B cell (primary cell): Measurements from ENCODE around the gene SNX32. TPM values are rescaled to one million over a fixed set of nuclear protein-coding genes. Genes with fewer than 3 reads are reported as not detected.

ENCODE experiments used
- ATAC-seq: fragments of 200-7000 bp; cut with Tn5 transposase; one replicate; pipeline ENCODE4 v1.10.0; 2021; ENCODE audit warnings: low read depth, mild to moderate bottlenecking, moderate number of reproducible peaks, moderate library complexity
- CTCF ChIA-PET: fragments of 350-600 bp; sonication (Branson Sonifier 250); formaldehyde crosslinking; loops from one replicate; lab custom pipeline; 2021; ENCODE audit warnings: antibody characterized with exemption, inconsistent platforms; lab: Charles Lee
- POLR2A ChIA-PET: fragments of 350-600 bp; sonication (Branson Sonifier 250); formaldehyde crosslinking; loops from one replicate; lab custom pipeline; 2021; ENCODE audit warnings: antibody characterized with exemption; lab: Charles Lee
- DNase-seq: peaks from one replicate; pipeline ENCODE4 v3.0.0; 2013
- H2AFZ ChIP-seq: 2 replicates; pipeline ENCODE4 v1.6.1; 2012; ENCODE audit warnings: mild to moderate bottlenecking, low read depth, low read length; ENCODE audit not compliant: insufficient read depth, poor library complexity, severe bottlenecking
- H3K27ac ChIP-seq, 2 donors: 1 replicate in 1 of 2; 2 replicates in 1 of 2; pipeline ENCODE4 v1.5.1; 2012 to 2013; ENCODE audit warnings: low read length in 2 of 2, mild to moderate bottlenecking in 2 of 2, moderate library complexity in 1 of 2
- H3K27me3 ChIP-seq, 4 experiments: fragments of 200-600 bp in 1 of 4; sonication (generic) in 1 of 4; replicated peaks in 1 of 4; 1 replicate in 2 of 4; 2 replicates in 2 of 4; pipeline versions ENCODE4 v1.6.1 to v1.7.0; 2013 to 2016; ENCODE audit warnings: low read length in 3 of 4, mild to moderate bottlenecking in 2 of 4, mixed read lengths in 1 of 4, moderate library complexity in 1 of 4; ENCODE audit not compliant: insufficient read depth in 4 of 4, control insufficient read depth in 3 of 4; ENCODE audit errors: control extremely low read depth in 1 of 4
- H3K36me3 ChIP-seq, 2 experiments: replicated peaks in 1 of 2; 1 replicate in 1 of 2; 2 replicates in 1 of 2; pipeline versions ENCODE4 v1.6.1 to v1.7.1; 2013; ENCODE audit warnings: low read length in 1 of 2; ENCODE audit not compliant: insufficient read depth in 2 of 2, control insufficient read depth in 1 of 2; ENCODE audit errors: control extremely low read depth in 1 of 2, extremely low read depth in 1 of 2
- H3K4me1 ChIP-seq, 2 donors: fragments of 200-600 bp in 1 of 2; sonication (generic) in 1 of 2; 1 replicate in 1 of 2; 2 replicates in 1 of 2; pipeline versions ENCODE4 v1.5.1 to v1.6.1; 2013 to 2017; ENCODE audit warnings: low read length in 2 of 2; ENCODE audit not compliant: control insufficient read depth in 2 of 2, insufficient read depth in 2 of 2
- H3K4me2 ChIP-seq: replicated peaks from 2 replicates; pipeline ENCODE3; 2012; ENCODE audit warnings: mild to moderate bottlenecking, low read depth, low read length; ENCODE audit not compliant: poor library complexity, severe bottlenecking
- H3K4me3 ChIP-seq, 5 experiments: fragments of 200-600 bp in 1 of 5; sonication (generic) in 1 of 5; 1 replicate in 3 of 5; 2 replicates in 2 of 5; pipeline versions ENCODE4 v1.5.1 to v1.7.0; 2011 to 2016; ENCODE audit warnings: low read length in 4 of 5, mild to moderate bottlenecking in 4 of 5, low read depth in 2 of 5, control low read depth in 1 of 5, moderate library complexity in 1 of 5; ENCODE audit not compliant: insufficient read depth in 1 of 5; ENCODE audit errors: control extremely low read depth in 1 of 5, extremely low read depth in 1 of 5
- H3K79me2 ChIP-seq: fragments of 200-600 bp; sonication (generic); one replicate; pipeline ENCODE4 v1.6.0; 2016; ENCODE audit warnings: low read length; ENCODE audit not compliant: control insufficient read depth, insufficient read depth
- H3K9ac ChIP-seq: fragments of 200-600 bp; sonication (generic); 2 replicates; pipeline ENCODE4 v1.6.1; 2017; ENCODE audit warnings: mild to moderate bottlenecking, low read length, moderate library complexity
- H3K9me3 ChIP-seq, 3 donors: one replicate each; pipeline versions ENCODE4 v1.6.1 to v1.7.1; 2013; ENCODE audit warnings: low read length in 2 of 3; ENCODE audit not compliant: control insufficient read depth in 2 of 3, insufficient read depth in 1 of 3; ENCODE audit errors: control extremely low read depth in 1 of 3
- H4K20me1 ChIP-seq: 2 replicates; pipeline ENCODE4 v1.6.0; 2012; ENCODE audit warnings: mild to moderate bottlenecking, low read length; ENCODE audit not compliant: insufficient read depth, control insufficient read depth, poor library complexity, severe bottlenecking
- H3K27ac Mint-ChIP-seq: one replicate; pipeline ENCODE4 v1.8.0; 2021; ENCODE audit warnings: mixed read lengths
- H3K27me3 Mint-ChIP-seq: one replicate; pipeline ENCODE4 v1.8.0; 2021; ENCODE audit warnings: mixed read lengths
- H3K4me1 Mint-ChIP-seq: one replicate; pipeline ENCODE4 v1.8.0; 2021; ENCODE audit warnings: mixed read lengths
- H3K4me3 Mint-ChIP-seq: one replicate; pipeline ENCODE4 v1.8.0; 2021; ENCODE audit warnings: mixed read lengths
- H3K9me3 Mint-ChIP-seq: one replicate; pipeline ENCODE4 v1.8.0; 2022; ENCODE audit warnings: mixed read lengths; ENCODE audit not compliant: insufficient read depth
- EZH2 ChIP-seq: IDR thresholded peaks from 2 replicates; pipeline ENCODE4 v1.6.1; 2012; ENCODE audit warnings: borderline replicate concordance, low read depth, mild to moderate bottlenecking, moderate library complexity, low read length; ENCODE audit not compliant: insufficient read depth, poor library complexity, severe bottlenecking
- WGBS: methylation state at CpG from one replicate; pipeline ENCODE4 v1.1.5; 2013; ENCODE audit warnings: missing lambda C conversion rate; ENCODE audit not compliant: insufficient coverage; 5-methylcytosine and 5-hydroxymethylcytosine counted together
- intact Hi-C: fragments of 100-400 bp; cut with micrococcal nuclease; formaldehyde crosslinking; loops from one replicate; pipeline ENCODE4 v1.10.0; 2022
- polyA plus RNA-seq: library from polyadenylated mRNA; depleted of rRNA; stranded (reverse); fragments of >200 nt; gene quantifications from 2 replicates; pipeline ENCODE4 v1.2.3, GENCODE V29; 2012
- total RNA-seq, 2 donors: library from RNA; stranded (reverse); fragments of 120-200 nt in 1 of 2; gene quantifications; 1 replicate in 1 of 2; 2 replicates in 1 of 2; pipeline versions ENCODE4 v1.2.3 to v1.2.4, GENCODE V29; 2013 to 2022
- TF ChIP-seq, protein P1 (sequence below): fragments of 200-600 bp; IDR thresholded peaks from one replicate; pipeline ENCODE4 v1.8.0; 2022; ENCODE audit warnings: antibody characterized with exemption, mild to moderate bottlenecking

Gene SNX32
- total and polyA plus RNA-seq, 2 donors (not counting 1 experiment from before 2014, with no cell fraction given) = 0.57 to 0.89 TPM

GRCh38 chr11:65857853-65858680 is 24.3 kb downstream of the SNX32 start, which contains the start of gene CFL1:
Gene CFL1, minus strand, starts transcription at chr11:65858180. Its CDS starts 81 bp downstream, at chr11:65858099.
- H3K27ac Mint-ChIP-seq = peak within 1 kb of the TSS; percentile 98
- H4K20me1 ChIP-seq = peaks cover 63% of the 10 kb centered on the region
- H3K4me3 ChIP-seq = peak within 1 kb of the TSS; percentile 83 to 98 (median 95)
- H3K9ac ChIP-seq = peak within 1 kb of the TSS; percentile 79
- peak within 1 kb of the TSS; percentile 77 to 89 for H3K27ac ChIP-seq
- ChIA-PET CTCF (interaction anchor here (1.6 to 8.6 kb wide), 3 partner anchors 13 to 243 kb away, joined by 3 to 244 read pairs (median 71); partner anchors contain the start of genes CCDC85B, EFEMP2, FIBP and PCNX3), POLR2A (interaction anchor here (0.5 to 4.8 kb wide), 15 partner anchors 7 to 997 kb away, joined by 3 to 65 read pairs (median 5); partner anchors contain the start of genes BANF1, CCDC85B, EIF1AD and FIBP)
- no peaks in the 10 kb centered on the region for H3K9me3 Mint-ChIP-seq
- peak within 1 kb of the TSS; percentile 85 for H2AFZ ChIP-seq
- peaks cover 68% of the 10 kb centered on the region for H3K79me2 ChIP-seq
- TF ChIP-seq, protein P1, sequence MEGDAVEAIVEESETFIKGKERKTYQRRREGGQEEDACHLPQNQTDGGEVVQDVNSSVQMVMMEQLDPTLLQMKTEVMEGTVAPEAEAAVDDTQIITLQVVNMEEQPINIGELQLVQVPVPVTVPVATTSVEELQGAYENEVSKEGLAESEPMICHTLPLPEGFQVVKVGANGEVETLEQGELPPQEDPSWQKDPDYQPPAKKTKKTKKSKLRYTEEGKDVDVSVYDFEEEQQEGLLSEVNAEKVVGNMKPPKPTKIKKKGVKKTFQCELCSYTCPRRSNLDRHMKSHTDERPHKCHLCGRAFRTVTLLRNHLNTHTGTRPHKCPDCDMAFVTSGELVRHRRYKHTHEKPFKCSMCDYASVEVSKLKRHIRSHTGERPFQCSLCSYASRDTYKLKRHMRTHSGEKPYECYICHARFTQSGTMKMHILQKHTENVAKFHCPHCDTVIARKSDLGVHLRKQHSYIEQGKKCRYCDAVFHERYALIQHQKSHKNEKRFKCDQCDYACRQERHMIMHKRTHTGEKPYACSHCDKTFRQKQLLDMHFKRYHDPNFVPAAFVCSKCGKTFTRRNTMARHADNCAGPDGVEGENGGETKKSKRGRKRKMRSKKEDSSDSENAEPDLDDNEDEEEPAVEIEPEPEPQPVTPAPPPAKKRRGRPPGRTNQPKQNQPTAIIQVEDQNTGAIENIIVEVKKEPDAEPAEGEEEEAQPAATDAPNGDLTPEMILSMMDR = no peak
- no peak for TF ChIP-seq EZH2
- peak; percentile 98 for DNase-seq
- H3K27me3 ChIP-seq = no peaks in the 10 kb centered on the region
- peak within 1 kb of the TSS; percentile 94 for H3K4me3 Mint-ChIP-seq
- peaks cover 57% of the 10 kb centered on the region for H3K4me1 Mint-ChIP-seq
- H3K36me3 ChIP-seq = peaks cover 0 to 53% of the 10 kb centered on the region in 2 experiments
- under 1% methylated on average over 86 of the region's 92 CpGs for WGBS
- H3K4me1 ChIP-seq = peaks cover 27 to 55% of the 10 kb centered on the region in 2 donors
- peak within 1 kb of the TSS; percentile 94 for H3K4me2 ChIP-seq
- H3K9me3 ChIP-seq = no peaks in the 10 kb centered on the region
- intact Hi-C loops = loop anchor here (1.0 to 5.0 kb wide), 10 partner anchors 15 to 409 kb away; partner anchors contain the start of genes AP5B1, C11orf68, DRAP1 and EFEMP2
- H3K27me3 Mint-ChIP-seq = no peaks in the 10 kb centered on the region
- ATAC-seq = peak; percentile 62
